Kidney epithelial cell (primary cell): ENCODE results near the gene RAG1. TPM values are rescaled to one million over a fixed set of nuclear protein-coding genes. Genes with fewer than 3 reads are reported as not detected.

Source experiments
- DNase-seq: peaks from one replicate; pipeline ENCODE4 v3.0.0-alpha.2; 2010; ENCODE audit warnings: low read depth
- H3K27me3 ChIP-seq: 2 replicates; pipeline ENCODE4 v1.6.0; 2011; ENCODE audit warnings: low read length; ENCODE audit not compliant: control insufficient read depth, insufficient read depth
- H3K36me3 ChIP-seq: 2 replicates; pipeline ENCODE4 v1.5.1; 2011; ENCODE audit warnings: low read length; ENCODE audit not compliant: control insufficient read depth, insufficient read depth
- H3K4me3 ChIP-seq: 2 replicates; pipeline ENCODE4 v1.5.1; 2011; ENCODE audit warnings: low read depth, mild to moderate bottlenecking, control low read depth, low read length
- CTCF ChIP-seq: IDR thresholded peaks from 2 replicates; pipeline ENCODE4 v1.5.1; 2011; ENCODE audit warnings: mild to moderate bottlenecking, moderate library complexity, low read length, control low read depth, inconsistent platforms; ENCODE audit not compliant: insufficient read depth, poor library complexity, severe bottlenecking
- total RNA-seq: library from RNA; depleted of rRNA; stranded (reverse); fragments of >200 nt; gene quantifications from 2 replicates; pipeline ENCODE4 v1.2.3, GENCODE V29; 2015

The RAG1 gene
- total RNA-seq, 1 donor from 2014 or later: 2.5 TPM

GRCh38 chr11:36591433-36591832 is 23.6 kb downstream of the RAG1 start:
- H3K4me3 ChIP-seq: no peak overlapping the region
- no peak for TF ChIP-seq CTCF
- no peaks in the 10 kb centered on the region for H3K36me3 ChIP-seq
- H3K27me3 ChIP-seq: peaks cover 1% of the 10 kb centered on the region
- no peak for DNase-seq

- peak; percentile 85 for DNase-seq
- no peaks in the 10 kb centered on the region for H3K27me3 ChIP-seq
- no peak for TF ChIP-seq CTCF
- peak within 1 kb of the TSS; percentile 57 for H3K4me3 ChIP-seq
- no peaks in the 10 kb centered on the region for H3K36me3 ChIP-seq
Measured at GRCh38 chr11:36594316-36594989, 26.6 kb downstream of the RAG1 start, which contains the start of gene IFTAP. Gene IFTAP (plus strand): TSS chr11:36594502. CDS start chr11:36610104, 15,602 bp downstream.

GRCh38 chr11:36596880-36597279 is 29.1 kb downstream of the RAG1 start:
- H3K27me3 ChIP-seq: no peaks in the 10 kb centered on the region
- no peak for DNase-seq
- H3K36me3 ChIP-seq: no peaks in the 10 kb centered on the region
- no peak for TF ChIP-seq CTCF
- H3K4me3 ChIP-seq: no peak overlapping the region

GRCh38 chr11:36598051-36598450 is 30.2 kb downstream of the RAG1 start, which contains the start of gene RAG2:
Gene RAG2 (minus strand): TSS chr11:36598236. CDS start chr11:36594168, 4,068 bp downstream.
- TF ChIP-seq CTCF: no peak
- no peak for DNase-seq
- H3K36me3 ChIP-seq: no peaks in the 10 kb centered on the region
- no peaks in the 10 kb centered on the region for H3K27me3 ChIP-seq
- H3K4me3 ChIP-seq: no peak within 1 kb of the TSS

GRCh38 chr11:36600180-36600579 is 32.4 kb downstream of the RAG1 start:
- no peak overlapping the region for H3K4me3 ChIP-seq

More at GRCh38 chr11:36600180-36600579, 32.4 kb downstream of the RAG1 start:
- H3K36me3 ChIP-seq: no peaks in the 10 kb centered on the region
- DNase-seq: no peak
- H3K27me3 ChIP-seq: no peaks in the 10 kb centered on the region
- no peak for TF ChIP-seq CTCF
